Hematopoietic multipotent progenitor cell treated with erythropoietin and hydrocortisone succinate and interleukin-3 and kit ligand, for 6 days (in vitro differentiated cells): ENCODE results near the gene RFNG.
"Not testable (repeated sequence)": the region's sequence is repeated elsewhere in the genome, so short reads cannot be mapped to it uniquely, and the experiment has no call there.

Source experiments
- DNase-seq: peaks from one replicate; pipeline ENCODE4 v3.0.0-alpha.2; 2015

The RFNG gene

GRCh38 chr17:82039695-82040299, 11.8 kb downstream of the RFNG start:
- DNase-seq, result no peak

GRCh38 chr17:82038796-82039409, 12.7 kb downstream of the RFNG start:
- not testable (repeated sequence) for DNase-seq

- DNase-seq, result no peak
Measured at GRCh38 chr17:82037889-82038195, 13.8 kb downstream of the RFNG start.

- peak; percentile 99 for DNase-seq
Measured at GRCh38 chr17:82037092-82037888, 14.3 kb downstream of the RFNG start, which contains the start of gene DCXR. Gene DCXR (minus strand): TSS chr17:82037697. CDS start chr17:82037682, 15 bp downstream.

- no peak for DNase-seq
Measured at GRCh38 chr17:82036634-82037091, 14.9 kb downstream of the RFNG start.

GRCh38 chr17:82035956-82036633, 15.5 kb downstream of the RFNG start:
- no peak for DNase-seq

GRCh38 chr17:82035488-82035887, 16.1 kb downstream of the RFNG start:
- DNase-seq, result no peak

- no peak for DNase-seq
Measured at GRCh38 chr17:82034371-82035011, 17.1 kb downstream of the RFNG start.

GRCh38 chr17:82033359-82034085, 18.1 kb downstream of the RFNG start:
- no peak for DNase-seq

- peak; percentile 47 for DNase-seq
Measured at GRCh38 chr17:82031885-82032627, 19.6 kb downstream of the RFNG start.

- peak; percentile 58 for DNase-seq
Measured at GRCh38 chr17:82031303-82031884, 20.2 kb downstream of the RFNG start, which contains the start of gene RAC3. Gene RAC3 (plus strand): TSS chr17:82031678. CDS start chr17:82031762, 84 bp downstream.

GRCh38 chr17:82030470-82031302, 20.9 kb downstream of the RFNG start:
- DNase-seq, result peak; percentile 87

- no peak for DNase-seq
Measured at GRCh38 chr17:82029990-82030469, 21.6 kb downstream of the RFNG start.

- no peak for DNase-seq
Measured at GRCh38 chr17:82029391-82029790, 22.2 kb downstream of the RFNG start.

GRCh38 chr17:82028966-82029365, 22.6 kb downstream of the RFNG start:
- no peak for DNase-seq

GRCh38 chr17:82028246-82028645, 23.4 kb downstream of the RFNG start:
- DNase-seq, result no peak

GRCh38 chr17:82025401-82026107, 26.1 kb downstream of the RFNG start:
- DNase-seq, result no peak

- DNase-seq, result no peak
Measured at GRCh38 chr17:82024859-82025258, 26.8 kb downstream of the RFNG start.
